Mucosa of descending colon (tissue), 3 donors: Measurements from ENCODE around the gene MED25. TPM values are rescaled to one million over a fixed set of nuclear protein-coding genes. Genes with fewer than 3 reads are reported as not detected.

Experiments
- ATAC-seq: fragments of 200-7000 bp; cut with Tn5 transposase; one replicate; pipeline ENCODE4 v1.9.1; 2020; ENCODE audit warnings: mild to moderate bottlenecking, moderate library complexity
- DNase-seq, 3 donors: peaks; one replicate each; pipeline ENCODE4 v3.0.0-alpha.2; 2020
- H3K36me3 ChIP-seq: fragments of 200-600 bp; one replicate; pipeline ENCODE4 v1.8.0; 2021; ENCODE audit warnings: low read depth, mild to moderate bottlenecking
- H3K4me1 ChIP-seq: fragments of 200-600 bp; one replicate; pipeline ENCODE4 v1.8.0; 2021; ENCODE audit warnings: low read depth, mild to moderate bottlenecking
- H3K4me3 ChIP-seq: fragments of 200-600 bp; one replicate; pipeline ENCODE4 v1.8.0; 2021; ENCODE audit warnings: mild to moderate bottlenecking
- H3K9me3 ChIP-seq: fragments of 200-600 bp; one replicate; pipeline ENCODE4 v1.8.0; 2021; ENCODE audit warnings: mild to moderate bottlenecking
- CTCF ChIP-seq: fragments of 200-600 bp; IDR thresholded peaks from one replicate; pipeline ENCODE4 v1.8.0; 2022; ENCODE audit warnings: antibody characterized with exemption, mild to moderate bottlenecking
- intact Hi-C, 2 donors: fragments of 100-400 bp; cut with DNase I in 1 of 2; cut with micrococcal nuclease in 1 of 2; formaldehyde crosslinking; loops; one replicate each; pipeline versions ENCODE4 v1.11.0 to v1.11.1; 2022; cut with DNase I, micrococcal nuclease
- total RNA-seq, 3 donors: library from RNA; stranded (reverse); fragmentation: NEBNext Ultra II Directional in 2 of 3; extraction: Animal tissue kit (Norgen Biotek cat#: 25700) in 2 of 3; gene quantifications; one replicate each; pipeline versions ENCODE4 v1.2.1 to v1.2.4, GENCODE V29; 2021 to 2023
- donor health status: DM: no; HTN: no; CAD: no; lungs with moderate emphysema.
- donor health status: DM: no; HTN: no; CAD: no.
- donor health status: DM: no; HTN: yes; CAD: no.

The MED25 gene
- total RNA-seq, 3 donors from 2014 or later: 54.7 to 57.4 (median 55.2) TPM

GRCh38 chr19:49869009-49869483 lies 51.0 kb downstream of the MED25 start:
- Histone ChIP-seq H3K36me3 (peaks cover 4% of the 10 kb centered on the region), H3K4me3 (peak overlapping the region; percentile 9), H3K4me1 (peaks cover 39% of the 10 kb centered on the region), H3K9me3 (no peaks in the 10 kb centered on the region)
- DNase-seq (no peak), ATAC-seq (peak; percentile 1)
- no peak for TF ChIP-seq CTCF
- intact Hi-C loops: no loop called here

GRCh38 chr19:49869484-49870308 lies 51.6 kb downstream of the MED25 start:
- peaks cover 39% of the 10 kb centered on the region for H3K4me1 ChIP-seq
- intact Hi-C loops: no loop called here
- ATAC-seq: peak; percentile 80

GRCh38 chr19:49870309-49870901 lies 52.3 kb downstream of the MED25 start:
- peak in 2 of 3 donors; percentile 39 to 73 for DNase-seq
- intact Hi-C loops: no loop called here
- H3K36me3 ChIP-seq: no peaks in the 10 kb centered on the region
- ATAC-seq: no peak
- peaks cover 41% of the 10 kb centered on the region for H3K4me1 ChIP-seq
- H3K4me3 ChIP-seq: peak overlapping the region; percentile 9
- H3K9me3 ChIP-seq: no peaks in the 10 kb centered on the region
- no peak for TF ChIP-seq CTCF

More at GRCh38 chr19:49869484-49870308, 51.6 kb downstream of the MED25 start:
- Histone ChIP-seq H3K4me3 (peak overlapping the region; percentile 9), H3K9me3 (no peaks in the 10 kb centered on the region), H3K36me3 (no peaks in the 10 kb centered on the region)
- peak; percentile 96 to 98 (median 96) for DNase-seq
- TF ChIP-seq CTCF: peak; percentile 34

GRCh38 chr19:49871349-49871985 lies 53.4 kb downstream of the MED25 start:
- Histone ChIP-seq H3K4me3 (no peak overlapping the region), H3K36me3 (no peaks in the 10 kb centered on the region), H3K9me3 (no peaks in the 10 kb centered on the region), H3K4me1 (peaks cover 35% of the 10 kb centered on the region)
- no peak for DNase-seq
- no peak for TF ChIP-seq CTCF
- ATAC-seq: no peak
- intact Hi-C loops: no loop called here

GRCh38 chr19:49872245-49873128 lies 54.4 kb downstream of the MED25 start:
- H3K36me3 ChIP-seq: peaks cover 4% of the 10 kb centered on the region
- no peak for TF ChIP-seq CTCF

More at GRCh38 chr19:49872245-49873128, 54.4 kb downstream of the MED25 start:
- no peaks in the 10 kb centered on the region for H3K9me3 ChIP-seq
- no peak overlapping the region for H3K4me3 ChIP-seq
- no peak for ATAC-seq
- no peak for DNase-seq
- intact Hi-C loops: no loop called here
- peaks cover 31% of the 10 kb centered on the region for H3K4me1 ChIP-seq
